DOHH2 (cell line): ENCODE data around the gene NDP.

Source experiments
- CTCF ChIP-seq: fragments of 200-600 bp; sonication (generic); IDR thresholded peaks from one replicate; pipeline ENCODE4 v1.5.1; 2014; ENCODE audit warnings: antibody characterized with exemption, mild to moderate bottlenecking, low read depth, low read length; ENCODE audit not compliant: poor library complexity, severe bottlenecking
- EZH2phosphoT487 ChIP-seq: fragments of 200-600 bp; sonication (generic); IDR thresholded peaks from 2 replicates; pipeline ENCODE4 v1.6.1; 2017; ENCODE audit warnings: borderline replicate concordance, mild to moderate bottlenecking, antibody characterized with exemption, low read length, moderate library complexity, mixed read lengths

- TF ChIP-seq CTCF (no peak), EZH2phosphoT487 (no peak)
Observed at GRCh38 chrX:43963726-43964125, 9.5 kb downstream of the NDP start.
